A549 (cell line): ENCODE data around the gene IGF2R. TPM values are rescaled to one million over a fixed set of nuclear protein-coding genes. Genes with fewer than 3 reads are reported as not detected.

Source experiments
- ATAC-seq, 2 experiments: fragments of 200-7000 bp in 1 of 2; fragments of >200 bp in 1 of 2; cut with Nextera tagmentation in 1 of 2; cut with Tn5 transposase in 1 of 2; 3 replicates each; pipeline versions ENCODE4 v1.8.0 to v1.9.1; 2018 to 2020; ENCODE audit warnings: mild to moderate bottlenecking in 1 of 2, moderate library complexity in 1 of 2
- CTCF ChIA-PET: fragments of 300-600 bp; sonication (Branson Sonifier 250); formaldehyde crosslinking; extraction: SDS; loops from one replicate; lab custom pipeline; 2021; ENCODE audit warnings: antibody characterized with exemption, inconsistent platforms; lab: Yijun Ruan, JAX
- POLR2A ChIA-PET: fragments of 350-600 bp; formaldehyde crosslinking; extraction: SDS; loops from one replicate; lab custom pipeline; 2021; ENCODE audit warnings: antibody characterized with exemption, inconsistent platforms; lab: Yijun Ruan, JAX
- DNase-seq, 2 experiments: peaks; one replicate each; pipeline versions ENCODE4 v3.0.0 to v3.0.0-alpha.2; 2011 to 2016; ENCODE audit warnings: low read depth in 1 of 2, low spot score in 1 of 2
- FAIRE-seq: peaks from 2 replicates; lab custom pipeline; 2011; peaks lifted over from hg19 to GRCh38; lab: Jason Lieb, UNC
- H3K27ac ChIP-seq, 2 experiments: fragments of >200 bp; sonication (Bioruptor Twin); formaldehyde crosslinking; 3 replicates each; pipeline ENCODE4 v1.5.1; 2016 to 2017
- H3K4me1 ChIP-seq: fragments of >200 bp; sonication (Bioruptor Twin); formaldehyde crosslinking; 3 replicates; pipeline ENCODE4 v1.6.1; 2016
- H3K4me2 ChIP-seq: fragments of >200 bp; sonication (Bioruptor Twin); formaldehyde crosslinking; 3 replicates; pipeline ENCODE4 v1.6.1; 2016
- H3K4me3 ChIP-seq: fragments of >200 bp; sonication (Bioruptor Twin); formaldehyde crosslinking; 3 replicates; pipeline ENCODE4 v1.5.1; 2016
- H3K9me3 ChIP-seq: fragments of >200 bp; sonication (Bioruptor Twin); formaldehyde crosslinking; 3 replicates; pipeline ENCODE4 v1.6.1; 2016
- CBX2 ChIP-seq: fragments of 200-600 bp; sonication (generic); IDR thresholded peaks from 2 replicates; pipeline ENCODE4 v1.6.1; 2016; ENCODE audit warnings: low read depth, mild to moderate bottlenecking, borderline replicate concordance
- CBX8 ChIP-seq: fragments of 200-600 bp; sonication (generic); IDR thresholded peaks from 2 replicates; pipeline ENCODE4 v1.6.1; 2016
- CHD4 ChIP-seq: fragments of 200-600 bp; sonication (generic); IDR thresholded peaks from 2 replicates; pipeline ENCODE4 v1.6.1; 2016; ENCODE audit warnings: antibody characterized with exemption, mild to moderate bottlenecking, borderline replicate concordance
- EHF ChIP-seq: fragments of 250-450 bp; sonication (Bioruptor Pico); IDR thresholded peaks from 2 replicates; pipeline ENCODE4 v1.5.0; 2020; ENCODE audit warnings: mild to moderate bottlenecking
- EP300 ChIP-seq, 2 experiments: fragments of >200 bp; sonication (Bioruptor Twin); formaldehyde crosslinking; IDR thresholded peaks; 2 replicates in 1 of 2; 3 replicates in 1 of 2; pipeline ENCODE4 v1.6.1; 2016 to 2017
- ESRRA ChIP-seq: fragments of 150-350 bp; IDR thresholded peaks from 2 replicates; pipeline ENCODE4 v1.6.1; 2014; ENCODE audit warnings: mild to moderate bottlenecking, low read length, borderline replicate concordance
- FOSB ChIP-seq: fragments of 250-450 bp; sonication (Bioruptor Pico); IDR thresholded peaks from 2 replicates; pipeline ENCODE4 v1.5.0; 2020; ENCODE audit warnings: mild to moderate bottlenecking, moderate library complexity
- FOSL2 ChIP-seq, 2 experiments: fragments of 450-650 bp in 1 of 2; fragments of >200 bp in 1 of 2; sonication (Bioruptor Twin) in 1 of 2; formaldehyde crosslinking; IDR thresholded peaks; 2 replicates each; pipeline versions ENCODE4 v1.5.0 to v1.6.1; 2016 to 2020; ENCODE audit warnings: mild to moderate bottlenecking in 1 of 2, moderate library complexity in 1 of 2
- HOXA7 ChIP-seq: fragments of 250-450 bp; sonication (Bioruptor Pico); IDR thresholded peaks from 2 replicates; pipeline ENCODE4 v1.5.0; 2020; ENCODE audit warnings: mild to moderate bottlenecking, moderate library complexity
- KDM5A ChIP-seq: fragments of 200-600 bp; sonication (generic); IDR thresholded peaks from 2 replicates; pipeline ENCODE4 v1.6.1; 2016; ENCODE audit warnings: antibody characterized with exemption, mild to moderate bottlenecking
- MYC ChIP-seq: IDR thresholded peaks from 2 replicates; pipeline ENCODE4 v1.6.1; 2012; ENCODE audit warnings: mild to moderate bottlenecking, inconsistent platforms, low read length, improper control_type of control experiment, borderline replicate concordance
- NFE2L2 ChIP-seq: fragments of 150-350 bp; conservative IDR thresholded peaks from 2 replicates; pipeline ENCODE4 v1.6.1; 2014; ENCODE audit warnings: low read length
- POLR2A ChIP-seq: IDR thresholded peaks from 2 replicates; pipeline ENCODE4 v1.6.1; 2012; ENCODE audit warnings: mild to moderate bottlenecking, low read length
- POLR2AphosphoS2 ChIP-seq: conservative IDR thresholded peaks from 2 replicates; pipeline ENCODE4 v1.6.1; 2012; ENCODE audit warnings: low read length, improper control_type of control experiment, inconsistent platforms
- RAD21 ChIP-seq, 2 experiments: fragments of >200 bp in 1 of 2; sonication (Bioruptor Twin) in 1 of 2; formaldehyde crosslinking in 1 of 2; IDR thresholded peaks in 1 of 2; conservative IDR thresholded peaks in 1 of 2; 2 replicates in 1 of 2; 3 replicates in 1 of 2; pipeline ENCODE4 v1.6.1; 2012 to 2018; ENCODE audit warnings: inconsistent platforms in 1 of 2
- RARB ChIP-seq: fragments of 250-450 bp; sonication (Bioruptor Pico); IDR thresholded peaks from 2 replicates; pipeline ENCODE4 v1.8.0; 2021; ENCODE audit warnings: mild to moderate bottlenecking, moderate library complexity
- RFX5 ChIP-seq: fragments of 450-650 bp; IDR thresholded peaks from 2 replicates; pipeline ENCODE4 v1.7.1; 2014; ENCODE audit warnings: antibody characterized with exemption, mild to moderate bottlenecking, moderate library complexity
- SMC3 ChIP-seq: fragments of >200 bp; sonication (Bioruptor Twin); formaldehyde crosslinking; IDR thresholded peaks from 3 replicates; pipeline ENCODE4 v1.6.1; 2018; ENCODE audit warnings: inconsistent platforms
- TP53 ChIP-seq: fragments of 250-450 bp; sonication (Bioruptor Pico); IDR thresholded peaks from 2 replicates; pipeline ENCODE4 v1.5.0; 2021; ENCODE audit warnings: mild to moderate bottlenecking, moderate library complexity
- WGBS: methylation state at CpG from one replicate; pipeline ENCODE4 v1.1.6; 2017; ENCODE audit errors: missing lambda C conversion rate; 5-methylcytosine and 5-hydroxymethylcytosine counted together
- polyA plus RNA-seq, 4 experiments: library from polyadenylated mRNA; depleted of rRNA in 3 of 4; stranded (reverse); fragments of >200 nt; fragmentation: RNase III in 1 of 4; extraction: RNeasy Plus Mini Kit Qiagen cat#74134 plus additional on column Dnase treatment in 1 of 4; gene quantifications; 2 replicates in 3 of 4; 3 replicates in 1 of 4; pipeline ENCODE4 v1.2.3, GENCODE V29; 2011 to 2017
- TF ChIP-seq, protein P1 (sequence below): fragments of 250-450 bp; sonication (Bioruptor Pico); IDR thresholded peaks from 2 replicates; pipeline ENCODE4 v1.5.0; 2021; ENCODE audit warnings: mild to moderate bottlenecking, moderate library complexity, borderline replicate concordance
- TF ChIP-seq, protein P2 (sequence below): IDR thresholded peaks from 2 replicates; pipeline ENCODE4 v1.6.1; 2012
- TF ChIP-seq, protein P3 (sequence below): fragments of 450-650 bp; IDR thresholded peaks from 2 replicates; pipeline ENCODE4 v1.6.1; 2014; ENCODE audit warnings: antibody characterized with exemption

Gene IGF2R
- polyA plus RNA-seq, 2 of the 4 experiments (the other 2 are of a cell fraction), result 17.6 to 24.9 TPM

DNA sequence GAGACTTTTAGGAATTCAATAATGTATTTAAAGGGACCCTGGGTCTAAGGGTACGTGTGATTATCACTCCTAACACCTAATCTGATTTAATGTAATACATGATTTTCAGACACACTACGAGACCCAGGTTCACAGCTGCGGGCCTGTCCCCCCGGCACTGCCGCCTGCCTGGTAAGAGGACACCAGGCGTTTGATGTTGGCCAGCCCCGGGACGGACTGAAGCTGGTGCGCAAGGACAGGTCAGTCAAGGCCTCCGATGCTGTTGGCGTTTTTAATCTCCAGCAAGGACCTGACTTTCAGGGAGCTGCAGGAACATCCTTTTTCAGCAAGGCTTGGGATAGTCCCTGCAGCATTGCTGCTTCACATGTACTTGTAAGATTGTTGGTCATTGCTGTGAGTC lies 58.2 kb downstream of the IGF2R start:
- POLR2A ChIA-PET, result no interaction called here
- H3K4me2 ChIP-seq, result no peak overlapping the region
- no peak overlapping the region for H3K4me3 ChIP-seq
- TF ChIP-seq FOSL2 (IDR thresholded peaks at IDR 0.05) (no peak), FOSL2 (CRISPR knock-in tag; IDR thresholded peaks at IDR 0.05) (no peak), RARB (CRISPR knock-in tag) (no peak), CBX8 (no peak), RAD21 (conservative IDR thresholded peaks at IDR 0.05 in 1 of 2, IDR thresholded peaks at IDR 0.05 in 1 of 2) (no peak), POLR2AphosphoS2 (no peak), ESRRA (no peak)
- TF ChIP-seq, protein P1, sequence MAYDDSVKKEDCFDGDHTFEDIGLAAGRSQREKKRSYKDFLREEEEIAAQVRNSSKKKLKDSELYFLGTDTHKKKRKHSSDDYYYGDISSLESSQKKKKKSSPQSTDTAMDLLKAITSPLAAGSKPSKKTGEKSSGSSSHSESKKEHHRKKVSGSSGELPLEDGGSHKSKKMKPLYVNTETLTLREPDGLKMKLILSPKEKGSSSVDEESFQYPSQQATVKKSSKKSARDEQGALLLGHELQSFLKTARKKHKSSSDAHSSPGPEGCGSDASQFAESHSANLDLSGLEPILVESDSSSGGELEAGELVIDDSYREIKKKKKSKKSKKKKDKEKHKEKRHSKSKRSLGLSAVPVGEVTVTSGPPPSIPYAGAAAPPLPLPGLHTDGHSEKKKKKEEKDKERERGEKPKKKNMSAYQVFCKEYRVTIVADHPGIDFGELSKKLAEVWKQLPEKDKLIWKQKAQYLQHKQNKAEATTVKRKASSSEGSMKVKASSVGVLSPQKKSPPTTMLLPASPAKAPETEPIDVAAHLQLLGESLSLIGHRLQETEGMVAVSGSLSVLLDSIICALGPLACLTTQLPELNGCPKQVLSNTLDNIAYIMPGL (CRISPR knock-in tag), result no peak
- TF ChIP-seq, protein P2, sequence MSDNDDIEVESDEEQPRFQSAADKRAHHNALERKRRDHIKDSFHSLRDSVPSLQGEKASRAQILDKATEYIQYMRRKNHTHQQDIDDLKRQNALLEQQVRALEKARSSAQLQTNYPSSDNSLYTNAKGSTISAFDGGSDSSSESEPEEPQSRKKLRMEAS, result no peak
- TF ChIP-seq, protein P3, sequence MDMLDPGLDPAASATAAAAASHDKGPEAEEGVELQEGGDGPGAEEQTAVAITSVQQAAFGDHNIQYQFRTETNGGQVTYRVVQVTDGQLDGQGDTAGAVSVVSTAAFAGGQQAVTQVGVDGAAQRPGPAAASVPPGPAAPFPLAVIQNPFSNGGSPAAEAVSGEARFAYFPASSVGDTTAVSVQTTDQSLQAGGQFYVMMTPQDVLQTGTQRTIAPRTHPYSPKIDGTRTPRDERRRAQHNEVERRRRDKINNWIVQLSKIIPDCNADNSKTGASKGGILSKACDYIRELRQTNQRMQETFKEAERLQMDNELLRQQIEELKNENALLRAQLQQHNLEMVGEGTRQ, result no peak
- TF ChIP-seq, all 56 proteins: peak for 0
- no peak for DNase-seq
- Histone ChIP-seq H3K4me1 (no peaks in the 10 kb centered on the region), H3K27ac (no peak overlapping the region), H3K9me3 (no peaks in the 10 kb centered on the region)
- ATAC-seq, result no peak
- 98% methylated on average over 8 of the region's 11 CpGs for WGBS
- CTCF ChIA-PET, result no interaction called here
- FAIRE-seq, result no peak

DNA sequence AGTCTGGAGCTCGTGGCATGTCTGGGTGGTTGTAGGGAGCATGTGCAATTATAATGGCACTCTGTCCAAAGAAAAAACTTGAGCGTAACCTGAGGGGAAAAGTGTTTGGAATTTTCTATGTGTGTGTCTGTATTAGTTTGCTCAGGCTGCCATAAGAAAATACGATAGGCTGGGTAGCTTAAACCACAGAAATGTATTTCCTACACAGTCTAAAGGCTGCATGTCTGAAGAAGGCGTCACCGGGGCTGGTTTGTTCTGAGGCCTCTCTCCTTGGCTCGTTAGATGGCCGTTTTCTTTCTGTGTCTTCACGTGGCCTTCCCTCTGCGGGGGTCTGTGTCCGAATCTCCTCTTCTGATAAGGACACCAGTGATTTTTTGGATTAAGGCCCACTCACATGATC lies 59.0 kb downstream of the IGF2R start:
- POLR2A ChIA-PET, result no interaction called here

DNA sequence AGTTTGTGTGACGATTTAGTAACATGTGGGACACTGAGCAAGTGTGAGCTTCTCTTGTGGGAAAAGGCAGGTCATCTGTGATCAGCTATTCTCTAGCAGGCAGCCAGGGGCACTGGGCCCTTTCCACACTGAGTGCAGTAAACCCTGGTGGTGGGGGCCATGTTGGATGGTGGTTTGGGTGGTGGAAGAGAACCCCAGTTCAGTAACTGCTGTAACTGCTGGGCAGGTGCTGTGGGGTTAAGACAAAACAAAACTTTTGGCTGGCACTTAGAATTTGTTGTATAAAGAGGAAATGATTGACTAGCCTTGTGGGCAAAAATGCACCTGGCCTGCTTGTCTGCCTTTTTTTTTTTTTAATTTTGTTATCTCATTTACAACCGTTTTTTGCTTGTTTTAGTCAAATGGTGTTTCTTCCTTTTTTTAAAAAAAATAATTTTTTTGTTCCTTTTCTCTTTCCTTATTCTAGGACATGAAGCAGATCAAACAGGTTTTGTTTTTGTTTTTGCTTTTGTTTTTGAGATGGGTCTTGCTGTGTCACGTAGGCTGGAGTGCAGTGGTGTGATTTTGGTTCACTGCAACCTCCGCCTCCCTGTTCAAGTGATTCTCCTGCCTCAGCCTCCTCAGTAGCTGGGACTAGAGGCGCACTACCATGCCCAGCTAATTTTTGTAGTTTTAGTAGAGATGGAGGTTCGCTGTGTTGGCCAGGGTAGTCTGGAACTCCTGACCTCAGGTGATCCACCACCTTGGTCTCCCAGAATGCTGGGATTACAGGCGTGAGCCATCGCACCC lies 59.8 kb downstream of the IGF2R start:
- Histone ChIP-seq H3K27ac (no peak overlapping the region), H3K4me2 (no peak overlapping the region), H3K4me3 (no peak overlapping the region), H3K9me3 (no peaks in the 10 kb centered on the region), H3K4me1 (no peaks in the 10 kb centered on the region)
- FAIRE-seq (no peak), ATAC-seq (no peak), DNase-seq (no peak)
- CTCF ChIA-PET, result no interaction called here
- TF ChIP-seq RFX5 (no peak), HOXA7 (no peak), KDM5A (no peak), CBX2 (no peak), CBX8 (no peak), MYC (no peak), SMC3 (no peak), EHF (CRISPR knock-in tag) (no peak), CHD4 (no peak), EP300 (IDR thresholded peaks at IDR 0.05) (no peak), TP53 (CRISPR knock-in tag) (no peak), POLR2A (no peak), NFE2L2 (no peak), FOSL2 (IDR thresholded peaks at IDR 0.05) (no peak), FOSL2 (CRISPR knock-in tag; IDR thresholded peaks at IDR 0.05) (no peak), FOSB (CRISPR knock-in tag) (no peak)
- TF ChIP-seq, protein P3, result no peak
- 90% methylated on average over 8 of the region's 8 CpGs for WGBS
- POLR2A ChIA-PET, result no interaction called here

More for the DNA sequence above, 59.0 kb downstream of the IGF2R start:
- H3K9me3 ChIP-seq, result no peaks in the 10 kb centered on the region
- no peak overlapping the region for H3K4me2 ChIP-seq
- 84% methylated on average over 10 of the region's 10 CpGs for WGBS
- no peak overlapping the region for H3K27ac ChIP-seq
- ATAC-seq, result no peak
- H3K4me1 ChIP-seq, result no peaks in the 10 kb centered on the region
- TF ChIP-seq CBX8, result no peak
- no peak for TF ChIP-seq NFE2L2
- TF ChIP-seq, protein P1 (CRISPR knock-in tag), result no peak
- TF ChIP-seq KDM5A, result no peak
- CTCF ChIA-PET, result no interaction called here
- no peak for FAIRE-seq
- no peak for DNase-seq
- H3K4me3 ChIP-seq, result no peak overlapping the region
